Measurements from ENCODE around the gene C11orf71. TPM values are rescaled to one million over a fixed set of nuclear protein-coding genes. Genes with fewer than 3 reads are reported as not detected.

The C11orf71 gene
- total RNA-seq, 1 experiment from 2014 or later = 4.3 TPM

- Histone ChIP-seq H2AFZ (ENCODE audit: low read depth, low read length, poor library complexity, severe bottlenecking) (no peak overlapping the region), H3K9me3 (ENCODE audit: control insufficient read depth in 1 of 2, insufficient read depth in 1 of 2, low read depth in 1 of 2, low read length in 2 of 2) (no peaks in the 10 kb centered on the region), H3K4me3 (replicated peaks in 1 of 2; ENCODE audit: low read depth in 1 of 2, low read length in 2 of 2) (no peak overlapping the region), H3K79me2 (ENCODE audit: insufficient read depth, low read length) (no peaks in the 10 kb centered on the region), H3K27me3 (ENCODE audit: insufficient read depth, low read length) (no peaks in the 10 kb centered on the region), H3K27ac (ENCODE audit: low read depth, low read length) (no peak overlapping the region), H3K36me3 (ENCODE audit: control insufficient read depth in 1 of 2, insufficient read depth in 2 of 2, low read length in 2 of 2) (no peaks in the 10 kb centered on the region), H3K9me2 (ENCODE audit: insufficient read depth) (no peaks in the 10 kb centered on the region), H4K20me1 (ENCODE audit: insufficient read depth) (no peaks in the 10 kb centered on the region), H3K4me1 (ENCODE audit: control insufficient read depth in 1 of 2, insufficient read depth in 2 of 2, low read length in 2 of 2) (no peaks in the 10 kb centered on the region), H3K4me2 (ENCODE audit: low read length) (no peak overlapping the region), H3K9ac (ENCODE audit: low read length) (no peak overlapping the region)
- intact Hi-C loops (cut with micrococcal nuclease) = no loop called here
- no peak for ATAC-seq
- CTCF ChIA-PET = no interaction called here
- DNase-seq (ENCODE audit: low read depth, low spot score) = no peak
- RAD21 ChIA-PET (ENCODE audit: low non-redundant PET in 1 of 2, low total read pairs in 2 of 2, uncharacterized antibody in 2 of 2, unreplicated experiment in 2 of 2) = no interaction called here
- BruUV-seq (replicated peaks) = no TSS peak
- POLR2A ChIA-PET = no interaction called here
- TF ChIP-seq SIN3A (IDR thresholded peaks at IDR 0.05; ENCODE audit: low read depth) = no peak
- TF ChIP-seq CEBPB (IDR thresholded peaks at IDR 0.05; ENCODE audit: low read depth) = no peak
- no peak for TF ChIP-seq CTCF (IDR thresholded peaks at IDR 0.05 in 2 of 3, conservative IDR thresholded peaks at IDR 0.05 in 1 of 3; ENCODE audit: borderline replicate concordance in 1 of 3, insufficient read depth in 1 of 3, low read depth in 2 of 3, low read length in 2 of 3)
- no peak for TF ChIP-seq MAX (IDR thresholded peaks at IDR 0.05)
- no peak for TF ChIP-seq SRF (IDR thresholded peaks at IDR 0.05; ENCODE audit: low read depth)
- TF ChIP-seq REST (IDR thresholded peaks at IDR 0.05; ENCODE audit: low read depth) = no peak
- no peak for TF ChIP-seq ZNF274 (IDR thresholded peaks at IDR 0.05; ENCODE audit: low read depth, low read length)
- TF ChIP-seq ATF3 (IDR thresholded peaks at IDR 0.05) = no peak
- TF ChIP-seq POLR2AphosphoS5 (IDR thresholded peaks at IDR 0.05; ENCODE audit: low read depth, low read length) = no peak
- TF ChIP-seq JUND (IDR thresholded peaks at IDR 0.05) = no peak
- TF ChIP-seq TCF7L2 (IDR thresholded peaks at IDR 0.05; ENCODE audit: borderline replicate concordance, extremely low read depth, insufficient read depth, insufficient read length) = no peak
- TF ChIP-seq POLR2A (IDR thresholded peaks at IDR 0.05; ENCODE audit: borderline replicate concordance, extremely low read depth, insufficient read depth, insufficient read length) = no peak
- TF ChIP-seq ZBTB33 (IDR thresholded peaks at IDR 0.05; ENCODE audit: extremely low read depth, insufficient replicate concordance, low read length) = no peak
- no peak for TF ChIP-seq EZH2phosphoT487 (IDR thresholded peaks at IDR 0.05; ENCODE audit: borderline replicate concordance)
- TF ChIP-seq EGR1 (IDR thresholded peaks at IDR 0.05; ENCODE audit: low read depth) = no peak
- TF ChIP-seq ELF1 (IDR thresholded peaks at IDR 0.05; ENCODE audit: borderline replicate concordance, low read depth) = no peak
- no peak for TF ChIP-seq FOSL1 (IDR thresholded peaks at IDR 0.05; ENCODE audit: low read depth)
- TF ChIP-seq YY1 (IDR thresholded peaks at IDR 0.05; ENCODE audit: extremely low read depth, insufficient replicate concordance, low read depth, low read length) = no peak
- no peak for TF ChIP-seq RAD21 (IDR thresholded peaks at IDR 0.05; ENCODE audit: low read depth)
- no peak for TF ChIP-seq SP1 (IDR thresholded peaks at IDR 0.05; ENCODE audit: low read depth)
These were observed 26.0 kb upstream of the C11orf71 start for GRCh38 chr11:114426280-114426679.

All from HCT116 (cell line).